ENCODE data around the gene GSTT2.

The GSTT2 gene

DNA sequence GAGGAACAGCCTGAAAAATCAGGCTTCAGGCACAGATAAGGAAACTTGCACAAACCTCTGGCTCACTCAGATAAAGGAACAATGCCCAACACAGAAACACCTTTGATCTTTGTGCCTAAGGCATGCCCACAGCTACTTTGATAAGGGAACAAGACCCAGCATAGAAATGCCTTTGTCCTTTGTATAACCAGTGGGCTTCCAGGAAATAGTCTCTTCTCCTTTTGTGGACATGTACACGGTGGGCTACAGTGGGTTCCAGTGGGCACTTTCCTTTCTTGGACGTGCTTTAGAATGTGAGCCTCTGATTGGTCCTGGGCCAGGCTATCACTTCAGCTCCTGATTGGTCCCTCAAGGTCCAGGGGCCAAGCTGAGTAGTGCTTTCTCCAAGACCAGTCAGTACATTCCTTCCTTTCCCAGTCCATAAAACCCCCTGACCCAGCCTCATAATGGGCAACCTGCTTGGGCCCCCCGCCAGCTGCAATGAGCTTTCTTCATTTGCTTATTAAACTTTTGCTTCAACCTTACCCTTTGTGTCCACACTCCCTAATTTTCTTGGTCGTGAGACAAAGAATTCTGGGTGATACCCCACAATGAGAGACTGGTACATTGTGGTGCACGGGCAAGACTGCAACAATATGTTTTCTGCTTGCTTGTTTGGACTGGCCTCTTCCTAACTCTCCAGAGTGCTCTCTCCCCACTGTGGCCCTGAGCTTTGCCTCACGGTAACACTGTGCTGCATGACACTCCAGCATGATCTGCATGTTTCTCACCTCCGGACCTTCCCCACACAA lies 29.5 kb downstream of the GSTT2 start:
- DNase-seq = no peak

DNA sequence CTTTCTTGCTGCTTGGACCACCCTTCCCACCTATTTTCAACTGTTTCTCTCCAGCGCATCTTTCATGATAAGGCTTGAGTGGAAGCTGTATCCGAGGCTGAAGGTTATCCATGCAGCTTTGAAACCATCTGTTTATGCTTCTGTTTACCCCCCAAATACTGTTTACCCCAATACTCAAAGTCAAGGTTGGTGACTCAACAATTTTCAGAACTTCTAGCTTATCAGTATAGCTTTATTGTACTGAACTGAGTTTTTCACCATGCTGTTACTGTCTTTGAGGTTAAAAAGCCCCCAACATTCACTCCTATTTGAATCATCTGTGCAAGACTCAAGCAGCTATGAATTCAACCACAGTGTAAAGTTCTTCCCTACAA lies 30.1 kb downstream of the GSTT2 start:
- no peak for DNase-seq

DNA sequence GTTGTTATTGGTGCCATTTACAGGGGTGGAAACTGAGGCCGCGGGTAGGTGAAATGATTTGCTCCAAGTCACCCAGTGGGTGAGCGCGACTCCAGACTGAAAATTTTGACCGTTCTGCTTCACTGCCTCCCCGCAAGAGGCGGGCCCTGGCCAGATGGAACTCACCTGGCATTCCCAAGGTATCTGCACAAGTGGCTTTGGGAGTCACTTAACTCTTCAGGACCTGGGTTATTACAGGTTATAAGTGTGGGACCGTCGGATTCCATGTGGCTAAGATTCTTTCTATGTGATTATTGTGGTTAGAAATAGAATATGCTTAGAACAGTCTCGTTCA lies 31.8 kb downstream of the GSTT2 start:
- DNase-seq = peak in 1 of 2 experiments; percentile 55

DNA sequence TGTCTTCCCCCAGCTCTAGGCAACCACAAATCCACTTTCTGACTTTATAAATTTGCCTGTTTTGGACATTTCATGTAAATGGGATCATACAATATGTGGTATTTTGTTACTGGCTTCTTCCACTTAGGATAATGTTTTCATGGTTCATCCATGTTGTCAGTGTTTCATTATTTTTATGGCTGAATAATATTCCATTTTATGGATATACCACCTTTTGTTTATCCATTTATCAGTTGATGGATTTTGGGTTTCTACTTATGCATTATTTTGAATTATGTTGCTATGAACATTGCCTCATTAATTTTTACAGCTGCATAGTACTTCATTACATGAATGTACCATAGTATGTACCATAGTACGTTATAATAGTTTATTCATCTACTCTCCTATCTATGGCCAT lies 36.2 kb downstream of the GSTT2 start:
- no peak for DNase-seq

DNA sequence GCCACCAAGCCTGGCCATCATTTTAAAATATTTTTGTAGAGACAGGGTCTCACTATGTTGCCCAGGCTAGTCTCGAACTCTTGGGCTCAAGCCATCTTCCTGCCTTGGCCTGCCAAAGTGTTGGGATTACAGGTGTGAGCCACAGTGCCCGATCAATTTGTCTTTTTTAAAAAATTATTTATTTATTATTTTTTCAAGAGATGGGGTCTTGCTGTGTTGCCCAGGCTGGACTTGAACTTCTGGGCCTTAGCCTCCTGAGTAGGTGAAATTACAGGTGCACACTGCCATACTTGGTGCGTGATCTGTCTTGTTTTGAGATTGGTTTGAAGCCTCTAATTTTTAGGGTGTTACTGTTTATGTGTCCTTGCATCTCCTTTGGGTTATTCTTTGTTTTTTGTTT lies 41.4 kb downstream of the GSTT2 start:
- DNase-seq = no peak

DNA sequence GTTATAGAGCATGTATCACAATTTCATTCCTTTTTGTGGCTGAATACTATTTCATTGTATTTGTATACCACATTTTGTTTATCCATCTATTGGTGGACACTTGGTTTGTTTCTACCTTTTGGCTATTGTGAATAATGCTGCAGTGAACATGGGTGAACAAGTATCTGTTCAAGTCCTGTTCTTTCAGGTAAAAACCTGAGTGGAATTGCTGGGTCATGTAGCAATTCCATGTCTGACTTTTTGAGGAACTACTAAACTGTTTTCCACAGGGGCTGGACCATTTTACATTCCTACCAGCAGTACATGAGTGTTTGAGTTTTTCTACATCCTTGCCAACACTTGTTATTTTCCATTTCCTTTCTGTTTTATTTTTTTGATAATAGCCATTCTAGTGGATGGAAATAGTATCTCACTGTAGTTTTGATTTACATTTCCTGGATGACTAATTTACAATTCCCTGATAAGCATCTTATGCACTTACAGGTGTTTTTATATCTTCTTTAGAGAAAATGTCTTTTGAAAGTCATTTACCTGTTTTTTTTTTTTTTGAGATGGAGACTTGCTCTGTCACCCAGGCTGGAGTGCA lies 43.4 kb downstream of the GSTT2 start:
- DNase-seq = no peak

DNA sequence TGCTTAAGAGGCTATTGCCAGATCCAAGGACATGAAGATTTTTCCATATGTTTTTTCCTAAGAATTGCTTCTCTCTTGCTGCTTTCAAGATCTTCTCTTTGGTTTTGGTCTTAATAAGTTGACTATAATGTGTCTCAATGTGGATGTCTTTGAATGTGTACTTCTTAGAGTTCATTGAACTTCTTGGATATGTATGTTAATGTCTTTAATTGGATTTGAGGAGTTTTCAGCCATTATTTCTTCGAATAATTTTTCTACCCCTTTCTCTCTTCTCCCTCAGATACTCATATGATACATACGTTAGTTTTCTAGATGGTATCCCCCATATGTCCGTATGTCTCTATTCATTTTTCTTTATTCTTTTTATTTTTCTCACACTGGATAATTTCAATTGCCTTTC lies 44.4 kb downstream of the GSTT2 start:
- DNase-seq = no peak

DNA sequence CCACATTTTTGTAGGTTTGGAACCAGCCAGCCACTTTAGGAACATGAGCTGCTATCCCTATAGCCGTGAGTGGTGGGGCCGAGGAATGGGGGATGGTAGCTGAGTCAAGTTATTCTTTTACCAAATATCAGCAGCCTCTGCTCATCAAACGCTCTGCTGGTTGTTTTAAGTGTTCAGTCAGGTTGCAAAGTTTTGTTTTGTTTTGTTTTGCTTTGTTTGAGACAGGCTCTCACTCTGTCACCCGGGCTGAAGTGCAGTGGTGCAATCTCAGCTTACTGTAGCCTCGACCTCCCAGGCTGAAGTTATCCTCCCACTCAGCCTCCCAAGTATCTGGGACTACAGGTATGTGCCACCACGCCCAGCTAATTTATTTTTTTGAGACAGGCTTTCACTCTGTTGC lies 45.5 kb downstream of the GSTT2 start:
- DNase-seq = no peak

DNA sequence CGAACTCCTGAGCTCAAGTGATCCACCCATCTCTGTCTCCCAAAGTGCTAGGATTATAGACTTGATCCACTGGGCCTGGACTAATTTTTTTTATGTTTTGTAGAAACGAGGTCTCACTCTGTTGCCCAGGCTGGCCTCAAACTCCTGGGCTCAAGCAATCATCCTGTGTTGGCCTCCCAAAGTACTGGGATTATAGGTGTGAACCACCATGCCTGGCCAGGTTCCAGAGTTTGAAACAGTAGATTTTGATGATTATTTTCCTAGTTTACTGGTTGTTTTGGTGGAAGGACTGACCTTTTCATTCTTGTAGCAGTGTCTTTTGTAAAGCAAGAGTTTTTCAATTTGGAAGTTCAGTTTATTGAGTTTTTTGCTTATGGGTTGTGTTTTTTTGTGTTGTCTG lies 46.1 kb downstream of the GSTT2 start:
- no peak for DNase-seq

DNA sequence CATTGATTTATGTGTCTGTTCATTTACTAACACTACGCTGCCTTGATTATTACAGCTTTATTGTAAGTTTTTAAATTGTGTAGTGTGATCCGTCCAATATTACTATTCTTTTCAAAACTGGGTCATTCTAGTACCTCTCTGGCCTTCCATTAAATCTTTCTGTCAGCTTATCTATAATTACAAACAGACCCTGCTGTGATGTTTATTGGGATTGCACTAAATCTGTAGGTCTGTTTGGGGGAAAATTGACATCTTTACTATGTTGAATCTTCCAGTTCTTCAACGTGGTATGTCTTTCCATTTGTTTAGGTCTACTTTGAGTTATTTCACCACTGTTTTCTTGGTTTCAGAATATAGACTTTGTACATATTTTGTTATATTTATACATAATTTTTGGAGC lies 46.8 kb downstream of the GSTT2 start:
- no peak for DNase-seq

DNA sequence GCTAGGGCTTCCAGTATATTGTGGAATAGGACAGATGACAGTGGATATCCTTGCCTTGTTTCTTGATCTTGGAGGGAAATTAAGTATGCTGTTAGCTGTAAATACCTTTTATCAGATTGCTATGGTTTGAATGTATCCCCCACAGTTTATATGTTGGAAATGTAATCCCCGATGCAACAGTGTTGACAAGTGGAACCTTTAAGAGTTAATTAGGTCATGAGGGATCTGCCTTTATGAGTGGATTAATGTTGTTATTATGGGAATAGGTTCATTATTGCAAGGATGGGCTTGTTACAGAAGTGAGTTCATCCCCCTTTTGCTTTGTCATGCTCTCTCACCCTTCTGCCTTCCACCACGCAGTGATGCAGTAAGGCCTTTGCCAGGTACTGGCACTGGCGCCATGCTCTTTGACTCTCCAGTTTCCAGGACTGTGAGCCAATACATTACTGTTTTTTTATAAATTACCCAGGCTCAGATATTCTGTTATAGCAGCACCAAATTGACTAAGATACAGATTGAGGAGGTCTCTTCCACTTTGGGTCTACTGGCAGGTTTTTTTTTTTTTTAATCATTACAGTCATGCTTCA lies 47.5 kb downstream of the GSTT2 start:
- DNase-seq = no peak

DNA sequence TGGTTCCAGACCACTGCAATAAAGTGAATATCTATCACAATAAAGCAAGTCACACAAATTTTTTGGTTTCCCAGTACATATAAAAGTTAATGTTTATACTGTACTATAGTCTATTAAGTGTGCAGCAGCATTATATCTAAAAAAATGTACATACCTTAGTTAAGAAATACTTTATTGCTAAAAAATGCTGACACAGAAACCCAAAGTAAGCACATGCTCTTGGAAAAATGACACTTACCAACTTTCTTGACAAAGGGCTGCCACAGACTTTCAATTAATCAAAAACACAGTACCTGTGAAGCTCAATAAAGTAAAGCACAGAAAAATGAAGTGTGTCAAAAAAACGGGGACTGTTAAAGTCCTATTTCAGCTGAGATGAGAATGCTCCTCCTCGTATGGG lies 48.1 kb downstream of the GSTT2 start:
- no peak for DNase-seq

DNA sequence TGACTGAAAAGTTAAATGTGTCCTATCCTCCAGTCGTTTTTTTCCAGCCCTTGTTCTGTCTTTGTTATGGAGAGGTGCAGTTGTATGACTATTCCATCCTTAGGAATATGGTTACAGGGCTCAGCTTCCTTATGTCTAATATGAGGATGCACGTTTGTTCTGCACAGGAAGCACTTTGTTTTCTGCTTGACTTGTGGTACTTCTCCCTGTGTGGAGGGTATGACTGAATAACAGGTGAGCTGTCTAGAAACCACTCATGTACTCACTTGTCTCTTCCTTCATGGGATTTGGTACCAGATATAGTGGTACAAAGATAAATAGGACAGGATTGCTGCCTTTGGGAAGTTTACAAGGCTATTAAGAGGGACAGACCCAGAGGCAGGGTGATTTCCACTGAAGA lies 48.6 kb downstream of the GSTT2 start:
- DNase-seq = no peak

DNA sequence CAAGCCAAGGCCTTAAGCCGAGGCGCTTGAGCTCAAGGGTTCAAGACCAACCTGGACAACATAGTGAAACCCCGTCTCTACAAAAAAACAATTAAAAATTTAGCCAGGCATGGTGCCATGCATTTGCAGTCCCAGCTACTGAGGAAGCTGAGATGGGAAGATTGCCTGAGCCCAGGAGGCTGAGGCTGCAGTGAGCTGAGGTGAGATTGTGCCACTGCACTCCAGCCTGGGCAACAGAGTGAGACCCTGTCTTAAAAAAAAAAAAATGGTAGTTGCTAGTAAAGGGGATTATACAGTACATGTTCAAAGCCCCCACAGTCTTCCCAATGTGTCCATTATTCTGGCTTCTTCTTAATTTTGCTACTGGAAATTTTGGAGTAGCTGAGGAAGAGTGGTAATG lies 49.4 kb downstream of the GSTT2 start:
- no peak for DNase-seq

DNA sequence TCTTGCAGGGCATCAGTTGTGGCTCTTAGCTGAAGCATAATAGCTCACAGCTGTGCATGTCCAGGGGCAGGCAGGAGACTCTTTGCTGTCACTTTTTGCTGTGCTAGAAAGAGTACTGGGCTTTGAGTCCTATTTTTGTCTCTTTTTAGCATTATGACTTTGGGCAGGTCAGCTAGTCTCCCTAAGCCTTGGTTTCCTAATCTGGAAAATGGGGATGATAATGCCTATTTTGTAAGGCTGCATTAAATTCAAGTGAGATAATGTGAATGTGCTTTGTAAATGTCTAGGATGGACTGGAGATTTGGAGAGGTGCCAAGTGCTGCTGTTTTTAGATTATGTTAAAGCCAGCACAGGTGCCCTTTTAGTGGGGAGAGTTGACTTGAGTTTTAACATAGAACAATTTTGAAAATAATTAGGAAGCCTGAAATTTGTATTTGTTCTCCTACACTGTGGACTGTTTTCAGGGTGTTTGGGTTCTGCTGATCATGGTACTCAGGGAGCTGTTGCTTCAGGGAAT lies 50.3 kb downstream of the GSTT2 start:
- DNase-seq = no peak
